ENCODE measurements around the gene SYNJ2. TPM values are rescaled to one million over a fixed set of nuclear protein-coding genes. Genes with fewer than 3 reads are reported as not detected.

Gene SYNJ2
- total and polyA plus RNA-seq, 2 of the 4 experiments (the other 2 are of a cell fraction): 40.8 to 45.2 TPM

DNA sequence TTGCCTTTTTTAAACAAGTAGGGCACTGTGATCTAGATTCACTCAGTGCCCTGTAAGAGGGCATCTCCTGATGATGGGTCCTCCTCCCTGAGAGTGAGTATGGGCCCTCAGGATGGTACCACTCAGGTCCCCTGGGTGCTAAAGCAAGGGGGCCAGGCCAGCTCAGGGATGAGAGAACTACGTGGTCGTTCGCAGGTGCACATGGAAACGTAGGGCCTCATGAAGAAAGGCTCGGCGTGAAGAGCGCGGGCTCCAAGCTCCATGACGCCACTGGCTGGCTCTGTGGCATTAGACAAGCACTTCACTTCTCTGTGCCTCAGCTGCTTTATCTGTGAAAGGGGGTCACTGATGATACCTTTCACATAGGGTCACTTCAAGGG lies 50.7 kb downstream of the SYNJ2 start:
- no CpG with 5 or more reads among the region's 9 CpGs for WGBS, 2 experiments (ENCODE audit: extremely low coverage in 2 of 2, insufficient read length in 1 of 2)
- H4K5ac ChIP-seq (ENCODE audit: low read depth, low read length): peak overlapping the region; percentile 69
- in situ Hi-C loops (cut with MboI; ENCODE audit: low sequenced_read_pairs) (no loop called here), intact Hi-C loops (cut with micrococcal nuclease) (no loop called here), dilution Hi-C loops (cut with HindIII; ENCODE audit: low sequenced_read_pairs, unreplicated experiment) (no loop called here)
- peak overlapping the region; percentile 84; the same call in 2 of the 3 replicates for H2BK15ac ChIP-seq (ENCODE audit: low read depth, low read length)
- H3K27me3 ChIP-seq (ENCODE audit: control insufficient read depth, insufficient read depth, low read length): no peaks in the 10 kb centered on the region
- H3K4me3 ChIP-seq (ENCODE audit: insufficient read depth, low read depth, low read length): no peak overlapping the region
- no peak for ATAC-seq (ENCODE audit: low read depth)
- peak overlapping the region; percentile 86 for H3K23ac ChIP-seq (ENCODE audit: low read depth, low read length)
- peak overlapping the region; percentile 28 for H2AFZ ChIP-seq (replicated peaks; ENCODE audit: low read length, poor library complexity)
- peak overlapping the region; percentile 93 for H2AK5ac ChIP-seq (ENCODE audit: low read depth, low read length)
- peak overlapping the region; percentile 34 for H3K9ac ChIP-seq (ENCODE audit: low read depth, low read length)
- H2AK9ac ChIP-seq (replicated peaks; ENCODE audit: low read depth, low read length, poor library complexity): peak overlapping the region; percentile 88
- H3K9me1 ChIP-seq (ENCODE audit: insufficient read depth, low read length): peaks cover 21% of the 10 kb centered on the region
- no peaks in the 10 kb centered on the region for H4K20me1 ChIP-seq (ENCODE audit: insufficient read depth, low read length)
- H2BK5ac ChIP-seq (ENCODE audit: low read depth, low read length, poor library complexity, severe bottlenecking): peak overlapping the region; percentile 78
- no peak overlapping the region for H3K4me2 ChIP-seq (ENCODE audit: low read depth, low read length)
- H3K4ac ChIP-seq (ENCODE audit: low read depth, low read length): peak overlapping the region; percentile 93
- CTCF ChIA-PET: no interaction called here
- peaks cover 36% of the 10 kb centered on the region for H3K4me1 ChIP-seq (ENCODE audit: control insufficient read depth, insufficient read depth, low read length)
- H3K56ac ChIP-seq (ENCODE audit: extremely low read depth, insufficient read depth, low read length): peak overlapping the region; percentile 48
- peak overlapping the region; percentile 62 for H3K18ac ChIP-seq (ENCODE audit: low read depth, low read length)
- H3K27ac ChIP-seq (ENCODE audit: insufficient read depth, low read length): peak overlapping the region; percentile 92
- H3K36me3 ChIP-seq (ENCODE audit: control insufficient read depth, insufficient read depth, low read length): peaks cover 21% of the 10 kb centered on the region
- H4K8ac ChIP-seq (ENCODE audit: low read depth in 2 of 2, low read length in 2 of 2): peak overlapping the region; percentile 69 to 83
- H3K14ac ChIP-seq (replicated peaks; ENCODE audit: low read depth, low read length): peak overlapping the region; percentile 94
- peak overlapping the region; percentile 60 for H2BK20ac ChIP-seq (ENCODE audit: low read depth, low read length)
- POLR2A ChIA-PET (ENCODE audit: unreplicated experiment): interaction anchor here (1.0 kb wide), 1 partner anchor 10 kb away, joined by 3 read pairs; no protein-coding TSS in a partner anchor
- no peak for DNase-seq
- peak overlapping the region; percentile 97 for H2BK120ac ChIP-seq (ENCODE audit: low read depth, low read length)
- peak overlapping the region; percentile 89 for H4K91ac ChIP-seq (ENCODE audit: insufficient read depth, low read depth, low read length)
- H3K79me1 ChIP-seq (ENCODE audit: low read depth in 1 of 2, low read length in 2 of 2): peaks cover 40 to 83% of the 10 kb centered on the region in 2 experiments
- BruUV-seq (replicated peaks): no TSS peak
- no peaks in the 10 kb centered on the region for H3K9me3 ChIP-seq (ENCODE audit: control insufficient read depth, insufficient read depth, low read length)
- TF ChIP-seq MAFK (IDR thresholded peaks at IDR 0.05; ENCODE audit: low read depth, low read length): no peak
